Astrocyte of the cerebellum (primary cell): ENCODE results near the gene CDC20.

Experiments
- DNase-seq: peaks from one replicate; pipeline ENCODE4 v3.0.0-alpha.2; 2011; ENCODE audit warnings: low read depth
- H3K4me3 ChIP-seq: 2 replicates; pipeline ENCODE4 v1.5.1; 2011; ENCODE audit warnings: mild to moderate bottlenecking, low read depth, low read length, moderate library complexity
- in situ Hi-C: cut with HindIII; loops from 2 replicates; pipeline ENCODE4 v1.10.0; 2017; ENCODE audit warnings: low sequenced_read_pairs
- TF ChIP-seq, protein P1 (sequence below): IDR thresholded peaks from 2 replicates; pipeline ENCODE4 v1.5.1; 2012; ENCODE audit warnings: low read length, low read depth, moderate library complexity, mild to moderate bottlenecking; ENCODE audit errors: missing control alignments

Gene CDC20

DNA sequence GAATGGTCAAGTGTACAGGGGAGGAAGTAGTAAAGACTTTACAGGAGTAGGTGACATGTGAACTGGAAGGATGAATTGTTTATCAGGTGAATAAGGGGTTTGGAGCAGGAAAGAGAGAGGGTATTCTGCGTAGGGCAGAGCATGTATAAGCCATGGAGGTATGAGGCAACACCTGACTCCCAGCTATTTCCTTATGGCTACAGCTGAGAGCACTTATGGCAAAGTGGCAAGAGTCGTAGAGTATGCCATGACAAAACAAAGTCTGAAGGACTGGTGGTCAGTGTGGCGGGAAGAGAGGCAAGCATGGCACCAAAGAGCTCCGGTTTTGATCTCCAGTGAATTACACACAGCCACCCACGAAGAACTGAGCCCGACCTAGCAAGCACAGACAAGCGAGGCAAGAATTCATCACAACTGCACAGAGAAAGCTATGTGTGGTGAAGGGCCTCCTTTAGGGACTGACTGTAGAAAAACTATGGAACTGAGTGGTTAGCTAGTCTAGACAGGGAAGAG lies 18.0 kb downstream of the CDC20 start:
- TF ChIP-seq, protein P1, sequence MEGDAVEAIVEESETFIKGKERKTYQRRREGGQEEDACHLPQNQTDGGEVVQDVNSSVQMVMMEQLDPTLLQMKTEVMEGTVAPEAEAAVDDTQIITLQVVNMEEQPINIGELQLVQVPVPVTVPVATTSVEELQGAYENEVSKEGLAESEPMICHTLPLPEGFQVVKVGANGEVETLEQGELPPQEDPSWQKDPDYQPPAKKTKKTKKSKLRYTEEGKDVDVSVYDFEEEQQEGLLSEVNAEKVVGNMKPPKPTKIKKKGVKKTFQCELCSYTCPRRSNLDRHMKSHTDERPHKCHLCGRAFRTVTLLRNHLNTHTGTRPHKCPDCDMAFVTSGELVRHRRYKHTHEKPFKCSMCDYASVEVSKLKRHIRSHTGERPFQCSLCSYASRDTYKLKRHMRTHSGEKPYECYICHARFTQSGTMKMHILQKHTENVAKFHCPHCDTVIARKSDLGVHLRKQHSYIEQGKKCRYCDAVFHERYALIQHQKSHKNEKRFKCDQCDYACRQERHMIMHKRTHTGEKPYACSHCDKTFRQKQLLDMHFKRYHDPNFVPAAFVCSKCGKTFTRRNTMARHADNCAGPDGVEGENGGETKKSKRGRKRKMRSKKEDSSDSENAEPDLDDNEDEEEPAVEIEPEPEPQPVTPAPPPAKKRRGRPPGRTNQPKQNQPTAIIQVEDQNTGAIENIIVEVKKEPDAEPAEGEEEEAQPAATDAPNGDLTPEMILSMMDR: no peak
- no peak overlapping the region for H3K4me3 ChIP-seq
- DNase-seq: no peak
- in situ Hi-C loops: loop anchor here (25.0 kb wide), 1 partner anchor 139 kb away; no protein-coding TSS in a partner anchor

DNA sequence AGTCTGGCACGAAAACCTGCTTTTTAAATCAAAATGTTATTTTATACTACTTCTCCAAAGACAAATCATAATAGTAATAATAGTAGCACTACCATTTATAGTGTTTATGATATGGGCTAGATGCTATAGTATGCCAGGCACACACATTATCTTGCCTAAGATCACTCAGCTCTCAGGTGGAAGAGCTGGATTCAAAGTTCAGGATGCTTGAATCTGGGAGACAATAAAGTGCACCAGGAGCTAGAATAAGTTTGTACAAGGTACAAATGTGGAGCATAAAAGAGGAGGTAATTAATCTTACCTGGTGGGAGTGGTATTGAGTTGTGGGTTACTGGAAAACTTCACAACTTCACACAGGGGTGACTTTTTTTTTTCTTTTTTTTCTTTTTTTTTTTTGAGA lies 19.1 kb downstream of the CDC20 start:
- in situ Hi-C loops: loop anchor here (25.0 kb wide), 1 partner anchor 141 kb away; no protein-coding TSS in a partner anchor
- no peak overlapping the region for H3K4me3 ChIP-seq
- TF ChIP-seq, protein P1: no peak
- DNase-seq: no peak

DNA sequence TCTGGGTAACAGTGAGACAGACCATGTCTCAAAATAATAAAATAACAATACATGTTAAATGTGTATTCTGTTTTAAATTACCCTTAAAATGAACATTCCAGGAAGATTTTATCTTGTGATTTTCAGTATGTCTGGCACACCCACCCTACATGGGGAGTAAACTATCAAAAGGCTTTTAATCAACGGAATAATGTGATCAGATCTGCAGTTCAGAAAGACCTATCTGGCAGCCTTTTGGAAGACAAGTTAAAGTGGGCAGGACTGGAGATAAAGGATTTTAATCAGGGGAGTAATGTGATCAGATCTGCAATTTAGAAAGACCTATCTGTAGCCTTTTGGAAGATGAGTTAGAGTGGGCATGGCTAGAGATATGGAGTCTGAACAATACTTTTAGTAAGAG lies 20.7 kb downstream of the CDC20 start:
- TF ChIP-seq, protein P1: no peak
- H3K4me3 ChIP-seq: no peak overlapping the region
- DNase-seq: no peak
- in situ Hi-C loops: loop anchor here (25.0 kb wide), 1 partner anchor 142 kb away; no protein-coding TSS in a partner anchor

DNA sequence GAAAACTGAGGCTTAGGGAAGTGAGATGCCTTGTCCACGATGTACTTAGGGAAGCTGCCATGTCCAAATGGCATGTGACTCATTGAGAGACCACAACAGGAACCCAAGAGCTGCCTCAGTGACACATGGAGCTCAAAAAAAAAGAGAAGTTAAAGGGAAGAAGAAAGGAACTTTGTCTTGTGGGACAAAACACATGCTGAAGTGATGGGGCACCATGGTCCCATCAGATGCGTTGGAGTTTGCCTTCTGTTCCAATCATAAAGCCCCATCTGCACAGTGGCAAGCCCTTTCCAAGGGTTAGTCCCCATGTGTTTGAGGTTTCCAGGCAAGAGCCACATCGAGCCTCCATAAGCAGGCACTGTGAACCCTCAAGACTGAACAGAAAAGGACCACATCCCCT lies 22.8 kb downstream of the CDC20 start:
- H3K4me3 ChIP-seq: no peak overlapping the region
- TF ChIP-seq, protein P1: no peak
- in situ Hi-C loops: loop anchor here (25.0 kb wide), 1 partner anchor 144 kb away; no protein-coding TSS in a partner anchor
- DNase-seq: no peak

DNA sequence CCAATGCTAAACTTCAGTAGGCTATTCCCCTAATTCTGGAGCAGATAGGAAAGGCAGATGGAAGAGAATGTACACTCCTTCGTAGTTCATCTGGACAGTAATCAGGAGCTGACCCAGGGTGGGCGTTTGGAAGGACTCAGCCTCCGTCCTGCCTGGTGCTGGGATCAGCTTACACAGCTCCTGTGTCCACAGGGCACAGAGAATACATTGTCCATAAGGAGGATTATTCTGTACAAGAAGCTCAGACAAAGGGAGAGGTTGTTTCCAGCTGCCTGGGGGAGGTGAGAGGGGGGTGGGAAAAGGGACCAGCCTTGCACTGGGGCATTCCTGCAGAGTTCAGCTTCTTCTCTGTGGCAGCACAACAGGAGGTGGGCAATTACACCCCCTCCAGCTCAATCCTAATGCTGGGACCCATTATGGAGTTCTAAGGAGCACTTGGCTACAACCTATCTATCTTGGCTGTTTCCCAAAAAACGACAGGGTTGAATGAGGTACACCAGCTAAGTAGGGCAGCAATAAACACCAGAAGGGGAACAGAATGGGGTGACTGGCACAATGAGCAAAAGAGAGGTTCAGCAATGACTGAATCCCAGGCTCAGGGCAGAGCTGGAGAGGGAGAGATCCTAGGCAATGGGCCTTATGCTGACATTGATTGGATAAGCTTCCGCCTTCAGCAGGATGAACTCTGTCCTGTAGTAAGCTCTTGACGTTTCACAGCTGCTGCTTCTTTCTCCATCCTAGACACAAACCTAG lies 23.4 kb downstream of the CDC20 start:
- DNase-seq: no peak
- TF ChIP-seq, protein P1: no peak
- in situ Hi-C loops: loop anchor here (25.0 kb wide), 1 partner anchor 145 kb away; no protein-coding TSS in a partner anchor
- no peak overlapping the region for H3K4me3 ChIP-seq

DNA sequence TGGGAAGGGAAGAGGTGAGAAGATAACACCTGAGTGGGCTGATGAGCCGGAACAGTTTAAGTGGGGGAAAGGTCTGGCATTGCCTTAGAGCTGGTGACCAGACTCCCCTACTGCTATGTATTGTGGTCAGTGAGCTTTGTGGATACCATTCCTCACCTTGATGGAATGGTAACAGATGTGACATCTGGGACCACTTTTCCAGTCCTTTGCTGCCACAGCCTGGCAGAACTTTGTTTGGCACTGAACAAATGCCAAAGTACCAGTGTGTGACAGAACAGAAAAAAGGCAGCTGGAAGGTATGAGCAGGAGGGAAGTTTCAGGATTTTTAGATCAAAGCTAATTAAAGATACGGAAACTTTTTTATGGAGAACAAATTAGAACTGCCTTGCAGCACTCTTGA lies 24.7 kb downstream of the CDC20 start:
- no peak for DNase-seq
- H3K4me3 ChIP-seq: no peak overlapping the region

More for the DNA sequence above, 24.7 kb downstream of the CDC20 start:
- TF ChIP-seq, protein P1: no peak
- in situ Hi-C loops: loop anchor here (25.0 kb wide), 1 partner anchor 146 kb away; no protein-coding TSS in a partner anchor
